Head of caudate nucleus (tissue), 42 donors: ENCODE measurements around the gene SLC6A7.

Source experiments
- DNase-seq, 42 donors: peaks; one replicate each; pipeline versions ENCODE4 v3.0.0 to v3.0.0-alpha.2; 2020 to 2021; ENCODE audit warnings: mixed read lengths in 7 of 42
- intact Hi-C: fragments of 100-400 bp; cut with DNase I; formaldehyde crosslinking; loops from one replicate; pipeline ENCODE4 v1.15.0; 2022

SLC6A7 gene

DNA sequence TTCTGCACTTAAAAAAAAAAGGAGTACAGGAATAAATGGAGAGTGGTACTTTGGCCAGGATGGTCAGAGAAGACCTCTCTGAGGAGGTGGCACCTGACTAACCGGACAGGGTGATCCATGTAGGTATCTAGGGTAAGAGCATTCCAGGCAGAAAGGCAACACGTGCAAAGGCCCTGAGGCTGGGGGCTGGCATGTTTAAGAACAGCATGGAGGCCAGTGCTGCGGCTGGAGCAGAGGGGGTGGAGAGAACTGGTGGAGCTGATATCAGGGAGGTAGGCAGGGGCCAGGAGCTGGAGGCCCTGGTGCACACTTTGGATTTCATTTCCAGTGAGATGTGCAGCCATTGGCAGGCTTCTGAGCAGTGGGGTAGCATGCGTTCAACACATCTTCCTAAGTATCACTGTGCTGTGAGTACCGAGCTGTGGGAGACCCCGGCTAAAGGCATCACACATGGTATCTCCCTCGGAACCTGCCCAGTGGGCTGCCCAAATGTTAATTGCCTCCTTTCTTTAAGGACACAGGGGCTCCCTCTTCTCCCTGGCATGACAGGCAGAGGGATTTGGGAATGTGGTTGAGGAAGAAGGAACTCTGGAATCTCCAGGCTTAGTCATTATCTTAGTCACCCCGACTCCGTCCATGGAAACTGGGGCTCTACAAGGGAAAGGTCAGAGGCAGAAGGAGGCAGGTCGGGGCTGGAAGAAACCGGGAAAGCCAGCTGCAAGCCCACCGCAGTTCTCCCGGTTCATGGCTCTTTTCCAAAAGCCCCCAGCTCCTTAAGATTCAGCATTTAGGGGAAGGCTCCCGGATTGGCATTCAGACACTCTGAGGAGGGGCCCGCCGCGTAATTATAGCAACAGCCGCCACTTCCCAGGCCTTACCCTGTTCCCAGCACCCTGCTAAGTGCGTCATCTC is 18.6 kb downstream of the SLC6A7 start:
- intact Hi-C loops = no loop called here
- DNase-seq = peak in 1 of 42 donors; percentile 36

- intact Hi-C loops = no loop called here
- DNase-seq = peak in 6 of 42 donors; percentile 12 to 54 (median 25)
Measured at GRCh38 chr5:150209099-150209635, 19.3 kb downstream of the SLC6A7 start.

DNA sequence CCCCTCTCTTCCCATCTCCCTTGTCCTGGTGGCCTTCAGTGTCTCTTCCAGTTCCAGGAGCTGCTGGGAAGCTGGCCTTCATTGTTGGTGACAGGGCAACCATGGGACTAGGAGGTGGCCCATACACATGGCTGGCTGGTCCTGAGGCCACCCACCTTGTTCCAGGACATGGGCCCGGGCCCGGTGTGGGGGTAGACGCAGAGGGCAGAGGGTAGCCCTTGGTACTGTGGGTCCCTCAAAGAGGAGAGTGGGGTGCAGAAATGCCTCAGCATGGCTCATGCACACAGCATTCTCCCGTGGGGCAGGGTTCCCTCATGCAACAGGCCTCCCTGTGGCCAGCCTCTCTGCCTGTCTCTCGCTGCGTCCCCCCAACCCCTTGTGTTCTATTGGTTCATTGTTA is 20.8 kb downstream of the SLC6A7 start:
- intact Hi-C loops = loop anchor here (5.0 to 10.0 kb wide), 2 partner anchors 43 to 376 kb away; partner anchors contain the start of gene CDX1
- no peak for DNase-seq

DNA sequence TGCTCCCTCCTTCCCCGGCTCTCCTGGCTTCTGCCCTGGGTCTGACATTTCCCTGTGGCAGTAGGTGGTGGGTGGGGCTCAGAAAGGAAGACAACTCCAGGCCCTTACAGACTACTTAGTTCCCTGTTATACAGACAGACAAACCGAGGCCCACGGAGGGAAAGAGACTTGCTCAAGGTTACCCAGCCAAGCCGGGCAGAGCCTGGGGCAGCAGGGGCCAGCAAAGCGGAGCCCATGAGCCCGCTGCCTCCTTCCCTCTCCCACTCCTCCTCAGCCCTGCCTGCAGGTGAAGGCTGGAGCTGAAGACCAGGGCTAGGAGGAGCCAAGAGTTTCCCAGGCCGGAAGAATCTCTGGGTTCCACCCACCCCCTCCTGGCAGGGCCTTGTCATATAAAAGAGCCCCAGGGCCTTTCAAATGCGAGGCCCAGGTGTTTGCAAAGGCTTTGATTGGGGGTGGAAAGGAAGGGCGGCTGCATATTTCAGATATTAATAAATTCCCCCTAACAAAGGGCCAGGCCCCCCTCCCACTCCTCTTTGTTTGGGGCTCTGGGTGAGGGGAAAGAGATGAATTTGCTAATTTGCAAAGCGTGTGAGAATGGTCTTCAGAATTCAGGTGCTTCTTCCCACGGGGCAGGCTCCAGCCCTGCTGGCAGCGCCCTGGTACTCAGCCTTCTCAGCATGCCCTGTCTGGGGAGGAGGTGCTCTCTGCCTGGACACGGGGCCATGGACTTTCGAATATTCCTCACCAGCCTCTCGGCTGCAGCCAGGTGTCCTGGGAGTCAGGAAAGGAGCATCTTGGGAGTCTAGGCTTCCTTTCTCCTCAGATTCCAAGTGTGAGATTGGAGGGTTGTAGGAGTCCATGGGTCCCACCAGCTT is 21.5 kb downstream of the SLC6A7 start:
- DNase-seq = no peak

GRCh38 chr5:150213530-150213929 is 23.7 kb downstream of the SLC6A7 start:
- no peak for DNase-seq
- intact Hi-C loops = loop anchor here (5.0 to 10.0 kb wide), 2 partner anchors 46 to 379 kb away; partner anchors contain the start of gene CDX1

More for the DNA sequence above, 21.5 kb downstream of the SLC6A7 start:
- intact Hi-C loops = loop anchor here (5.0 to 10.0 kb wide), 2 partner anchors 44 to 377 kb away; partner anchors contain the start of gene CDX1

- DNase-seq = peak in 1 of 42 donors; percentile 16
- intact Hi-C loops = loop anchor here (5.0 to 10.0 kb wide), 2 partner anchors 47 to 379 kb away; partner anchors contain the start of gene CDX1
Measured at GRCh38 chr5:150214289-150214688, 24.4 kb downstream of the SLC6A7 start.

DNA sequence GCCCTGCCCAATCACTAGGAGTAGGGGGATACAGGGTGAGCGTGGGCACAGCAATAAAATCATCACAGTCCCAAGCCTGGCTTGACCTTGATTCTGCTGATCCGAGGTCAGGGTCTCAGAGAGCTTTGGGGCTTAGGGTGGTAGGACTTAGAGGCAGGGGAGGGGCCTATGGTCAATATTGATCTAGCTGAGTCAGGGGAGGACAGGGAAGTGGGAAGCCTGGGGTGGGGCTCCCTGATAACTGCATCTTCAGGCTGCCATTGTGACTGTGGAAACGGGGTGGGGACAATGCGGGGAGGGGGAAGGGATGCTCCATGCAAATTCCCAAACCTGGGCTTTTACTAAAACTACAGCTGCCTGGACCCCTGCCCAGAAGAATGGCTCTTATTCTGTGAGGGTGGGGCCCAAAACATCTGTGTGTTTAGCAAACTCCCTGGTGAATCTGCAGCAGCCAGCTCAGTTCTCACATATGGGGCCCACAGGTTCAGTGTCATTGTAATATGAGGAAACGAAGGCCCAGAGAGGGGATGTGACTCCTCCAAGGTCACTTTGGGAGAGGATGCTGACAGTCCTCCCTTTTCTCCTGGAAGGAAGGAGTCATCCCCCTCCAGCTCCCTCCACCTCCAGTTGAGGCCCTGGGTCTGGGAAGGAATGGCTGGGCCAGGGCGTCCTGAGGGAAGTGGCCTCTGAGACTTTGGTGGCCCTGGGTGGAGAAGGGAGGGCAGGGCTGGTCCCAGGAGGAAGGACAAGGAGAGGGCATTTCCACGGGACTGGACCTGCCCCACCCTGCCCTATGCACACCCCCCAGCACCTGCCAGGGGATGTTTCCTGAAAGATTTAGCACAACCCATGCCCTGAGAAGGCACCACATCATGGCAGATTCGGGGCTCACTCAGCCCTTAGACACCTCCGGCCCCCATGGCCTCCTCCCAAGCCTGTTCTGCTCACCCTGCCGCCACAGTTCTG is 26.4 kb downstream of the SLC6A7 start:
- intact Hi-C loops = loop anchor here (5.0 to 10.0 kb wide), 2 partner anchors 84 to 381 kb away; no protein-coding TSS in a partner anchor
- no peak for DNase-seq

DNA sequence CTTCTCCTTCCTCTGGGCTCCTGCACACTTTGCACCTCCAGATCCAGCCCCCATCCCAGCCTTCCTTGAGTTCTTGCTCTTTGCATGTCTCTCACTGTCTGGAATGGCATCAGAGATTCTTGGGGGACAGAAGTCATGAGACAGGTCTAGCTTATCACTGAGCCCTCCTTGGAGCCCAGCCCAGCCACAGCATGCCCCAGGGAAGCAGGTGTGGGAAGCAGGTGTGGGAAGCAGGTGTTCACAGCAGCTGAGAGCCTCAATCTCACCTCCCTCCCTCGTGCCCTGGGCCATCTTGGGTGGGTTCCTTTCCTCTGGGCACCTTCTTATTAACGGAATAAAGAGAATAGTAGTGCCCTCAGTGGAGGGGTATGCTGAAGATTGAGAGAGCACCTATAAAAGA is 27.2 kb downstream of the SLC6A7 start:
- intact Hi-C loops = loop anchor here (5.0 to 10.0 kb wide), 2 partner anchors 85 to 382 kb away; no protein-coding TSS in a partner anchor
- DNase-seq = no peak

- intact Hi-C loops = loop anchor here (5.0 to 10.0 kb wide), 2 partner anchors 86 to 383 kb away; no protein-coding TSS in a partner anchor
- DNase-seq = peak; percentile 67 to 93 (median 87)
Measured at GRCh38 chr5:150217873-150218692, 28.2 kb downstream of the SLC6A7 start.

GRCh38 chr5:150218693-150219035 is 28.8 kb downstream of the SLC6A7 start:
- intact Hi-C loops = loop anchor here (5.0 to 10.0 kb wide), 2 partner anchors 86 to 384 kb away; no protein-coding TSS in a partner anchor
- DNase-seq = no peak

- intact Hi-C loops = loop anchor here (5.0 to 10.0 kb wide), 2 partner anchors 87 to 384 kb away; no protein-coding TSS in a partner anchor
Measured at GRCh38 chr5:150219142-150219541, 29.3 kb downstream of the SLC6A7 start.

GRCh38 chr5:150219861-150220260 is 30.0 kb downstream of the SLC6A7 start:
- intact Hi-C loops = loop anchor here (5.0 to 10.0 kb wide), 2 partner anchors 88 to 385 kb away; no protein-coding TSS in a partner anchor
- DNase-seq = no peak

More at GRCh38 chr5:150219142-150219541, 29.3 kb downstream of the SLC6A7 start:
- DNase-seq = peak in 1 of 42 donors; percentile 12

DNA sequence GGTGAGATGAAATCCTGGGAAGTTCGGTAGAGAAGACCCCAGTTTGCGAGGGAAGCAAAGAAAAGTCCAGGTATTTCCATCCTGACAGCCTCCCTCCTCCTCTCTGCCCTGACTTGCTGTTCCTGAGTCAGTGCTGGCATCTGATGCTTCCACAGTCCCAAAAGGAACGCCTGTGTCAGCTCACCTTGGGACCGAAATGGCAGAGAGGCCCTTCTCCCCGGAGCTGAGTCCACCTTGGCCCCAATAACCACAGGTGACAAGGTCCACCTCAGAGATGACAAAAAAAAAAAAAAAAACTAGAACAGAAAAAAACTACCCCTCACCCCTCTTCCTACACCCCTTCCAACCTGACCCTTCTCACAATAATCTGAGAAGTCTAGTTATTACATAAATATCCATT is 31.6 kb downstream of the SLC6A7 start:
- intact Hi-C loops = no loop called here
- DNase-seq = no peak

- DNase-seq = no peak
- intact Hi-C loops = no loop called here
Measured at GRCh38 chr5:150222906-150223305, 33.0 kb downstream of the SLC6A7 start.

DNA sequence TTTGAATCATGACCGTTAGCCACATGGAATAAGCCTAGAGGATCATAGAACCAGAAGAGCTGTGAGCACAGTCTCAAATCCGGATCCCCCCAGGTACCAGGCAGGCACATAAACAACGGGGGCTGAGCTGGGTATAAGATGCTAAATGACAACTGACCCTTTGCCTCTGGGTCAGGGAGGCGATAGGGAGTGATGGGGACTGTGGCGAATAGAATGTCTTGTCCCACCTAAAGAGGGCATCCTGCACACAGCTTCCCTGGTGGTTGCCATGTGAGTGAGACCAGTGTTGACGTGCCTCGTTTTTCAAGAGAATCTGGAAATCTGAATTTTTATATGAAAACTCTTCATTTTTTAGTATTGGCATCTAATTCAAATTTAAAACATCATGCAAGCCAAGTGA is 33.6 kb downstream of the SLC6A7 start:
- no peak for DNase-seq

GRCh38 chr5:150224483-150225027 is 34.7 kb downstream of the SLC6A7 start:
- no peak for DNase-seq
- intact Hi-C loops = no loop called here

More for the DNA sequence above, 33.6 kb downstream of the SLC6A7 start:
- intact Hi-C loops = no loop called here
